Endothelial cell of umbilical vein (primary cell): Measurements from ENCODE around the gene CNP. TPM values are rescaled to one million over a fixed set of nuclear protein-coding genes. Genes with fewer than 3 reads are reported as not detected.

Experiments used
- BruUV-seq: library from RNA; stranded (reverse); fragments of 400-500 nt; replicated peaks from 2 replicates; lab custom pipeline; 2021; lab: Mats Ljungman, UMichigan
- CTCF ChIA-PET: fragments of 300-600, 350-600 bp; sonication (Branson Sonifier 250); formaldehyde crosslinking; loops from one replicate; lab custom pipeline; 2021; ENCODE audit warnings: antibody characterized with exemption, inconsistent platforms; lab: Charles Lee
- POLR2A ChIA-PET: fragments of 300-600, 350-600 bp; sonication (Branson Sonifier 250); formaldehyde crosslinking; loops from one replicate; lab custom pipeline; 2021; ENCODE audit warnings: antibody characterized with exemption, inconsistent platforms; lab: Charles Lee
- DNase-seq: peaks from one replicate; pipeline ENCODE4 v3.0.0-alpha.2; 2011; ENCODE audit warnings: low read depth, low spot score
- FAIRE-seq: peaks from 2 replicates; lab custom pipeline; 2011; peaks lifted over from hg19 to GRCh38; lab: Jason Lieb, UNC
- H2AFZ ChIP-seq: 2 replicates; pipeline ENCODE4 v1.6.0; 2012; ENCODE audit warnings: low read depth, low read length, control low read depth, inconsistent platforms
- H3K27ac ChIP-seq: 2 replicates; pipeline ENCODE4 v1.5.1; 2011; ENCODE audit warnings: low read depth, mild to moderate bottlenecking, control low read depth, low read length, moderate library complexity; ENCODE audit not compliant: insufficient read depth
- H3K27me3 ChIP-seq, 2 experiments: 2 replicates each; pipeline versions ENCODE4 v1.6.0 to v1.6.1; 2011; ENCODE audit warnings: low read length in 2 of 2, mixed read lengths in 1 of 2; ENCODE audit not compliant: control insufficient read depth in 2 of 2, insufficient read depth in 2 of 2
- H3K36me3 ChIP-seq, 2 experiments: 2 replicates in 1 of 2; 3 replicates in 1 of 2; pipeline ENCODE4 v1.5.1; 2011; ENCODE audit warnings: low read length in 2 of 2, mild to moderate bottlenecking in 1 of 2, moderate library complexity in 1 of 2; ENCODE audit not compliant: control insufficient read depth in 2 of 2, insufficient read depth in 2 of 2; ENCODE audit errors: extremely low read depth in 1 of 2
- H3K4me1 ChIP-seq: 3 replicates; pipeline ENCODE4 v1.5.1; 2011; ENCODE audit warnings: mild to moderate bottlenecking, low read length; ENCODE audit not compliant: control insufficient read depth, insufficient read depth; ENCODE audit errors: extremely low read depth
- H3K4me2 ChIP-seq: 2 replicates; pipeline ENCODE4 v1.6.1; 2011; ENCODE audit warnings: low read length, control low read depth, mixed read lengths; ENCODE audit not compliant: insufficient read depth
- H3K4me3 ChIP-seq, 3 experiments: fragments of 200-600 bp in 1 of 3; sonication (generic), shearing (Covaris generic) in 1 of 3; replicated peaks in 1 of 3; 2 replicates each; pipeline ENCODE4 v1.5.1; 2011 to 2016; ENCODE audit warnings: control low read depth in 3 of 3, low read length in 3 of 3, mild to moderate bottlenecking in 2 of 3, inconsistent platforms in 1 of 3, low read depth in 1 of 3, moderate library complexity in 1 of 3; ENCODE audit not compliant: insufficient read depth in 1 of 3
- H3K79me2 ChIP-seq: 2 replicates; pipeline ENCODE4 v1.6.0; 2012; ENCODE audit warnings: low read length, inconsistent platforms; ENCODE audit not compliant: control insufficient read depth, insufficient read depth
- H3K9ac ChIP-seq: replicated peaks from 2 replicates; pipeline ENCODE3; 2011; ENCODE audit warnings: low read length, control low read depth; ENCODE audit not compliant: insufficient read depth; ENCODE audit errors: extremely low read depth
- H3K9me1 ChIP-seq: replicated peaks from 3 replicates; pipeline ENCODE4 v1.6.0; 2011; ENCODE audit warnings: mild to moderate bottlenecking, low read length; ENCODE audit not compliant: control insufficient read depth, insufficient read depth; ENCODE audit errors: extremely low read depth
- H3K9me3 ChIP-seq: replicated peaks from 2 replicates; pipeline ENCODE4 v1.5.1; 2012; ENCODE audit warnings: low read length, inconsistent platforms; ENCODE audit not compliant: control insufficient read depth, insufficient read depth
- H4K20me1 ChIP-seq: replicated peaks from 2 replicates; pipeline ENCODE3; 2011; ENCODE audit warnings: mild to moderate bottlenecking, low read length; ENCODE audit not compliant: control insufficient read depth, insufficient read depth; ENCODE audit errors: extremely low read depth
- EZH2 ChIP-seq: IDR thresholded peaks from 2 replicates; pipeline ENCODE4 v1.6.1; 2012; ENCODE audit warnings: borderline replicate concordance, low read depth, mild to moderate bottlenecking, moderate library complexity, low read length, inconsistent platforms; ENCODE audit not compliant: severe bottlenecking
- FOS ChIP-seq: IDR thresholded peaks from 2 replicates; pipeline ENCODE4 v1.6.1; 2011; ENCODE audit warnings: mild to moderate bottlenecking, low read length, moderate library complexity, borderline replicate concordance; ENCODE audit not compliant: insufficient read depth
- GATA2 ChIP-seq: IDR thresholded peaks from 2 replicates; pipeline ENCODE4 v1.7.0; 2011; ENCODE audit warnings: low read depth, mild to moderate bottlenecking, moderate library complexity, mixed read lengths, low read length; ENCODE audit not compliant: insufficient read length, insufficient read depth
- JUN ChIP-seq: IDR thresholded peaks from 2 replicates; pipeline ENCODE4 v1.6.1; 2011; ENCODE audit warnings: borderline replicate concordance, low read depth; ENCODE audit not compliant: insufficient read length, insufficient read depth
- MYC ChIP-seq: IDR thresholded peaks from one replicate; pipeline ENCODE4 v1.6.1; 2011; ENCODE audit warnings: mild to moderate bottlenecking, low read depth, low read length
- POLR2A ChIP-seq: IDR thresholded peaks from 2 replicates; pipeline ENCODE4 v1.6.1; 2012; ENCODE audit warnings: low read depth, mild to moderate bottlenecking, control low read depth, low read length
- POLR2AphosphoS5 ChIP-seq: IDR thresholded peaks from 2 replicates; pipeline ENCODE4 v1.6.1; 2012; ENCODE audit warnings: low read depth, mild to moderate bottlenecking, control low read depth, low read length, moderate library complexity; ENCODE audit not compliant: insufficient read depth
- dilution Hi-C: fragments of 300-500 bp; cut with MboI; formaldehyde crosslinking; loops from one replicate; pipeline ENCODE4 v1.15.0; 2019; ENCODE audit warnings: low sequenced_read_pairs; ENCODE audit not compliant: extremely low pct_ligation_motif_present
- intact Hi-C: fragments of 100-400 bp; cut with micrococcal nuclease; formaldehyde crosslinking; loops from one replicate; pipeline ENCODE4 v1.10.0; 2022
- polyA plus RNA-seq, 4 experiments: library from polyadenylated mRNA; depleted of rRNA in 3 of 4; stranded (reverse) in 3 of 4; unstranded in 1 of 4; fragments of >200 nt; gene quantifications; 2 replicates each; pipeline versions ENCODE4 v1.2.1 to v1.2.3, GENCODE V29; 2011 to 2012; ENCODE audit warnings: missing spikeins in 1 of 4
- total RNA-seq: library from RNA; stranded (reverse); gene quantifications from 2 replicates; pipeline ENCODE4 v1.2.3, GENCODE V29; 2021
- TF ChIP-seq, protein P1 (sequence below), 2 donors: IDR thresholded peaks; 1 replicate in 1 of 2; 2 replicates in 1 of 2; pipeline ENCODE4 v1.5.1; 2011; ENCODE audit warnings: low read length in 2 of 2, mild to moderate bottlenecking in 2 of 2, moderate library complexity in 2 of 2, control low read depth in 1 of 2, inconsistent platforms in 1 of 2, low read depth in 1 of 2; ENCODE audit not compliant: insufficient read depth in 1 of 2; ENCODE audit errors: extremely low read depth in 1 of 2
- TF ChIP-seq, protein P2 (sequence below): IDR thresholded peaks from 2 replicates; pipeline ENCODE4 v1.6.1; 2011; ENCODE audit not compliant: insufficient read depth, insufficient read length

Gene CNP
- total and polyA plus RNA-seq, 2 donors (not counting 3 experiments of a cell fraction or from before 2014, with no cell fraction given), result 49.4 to 84.9 TPM

DNA sequence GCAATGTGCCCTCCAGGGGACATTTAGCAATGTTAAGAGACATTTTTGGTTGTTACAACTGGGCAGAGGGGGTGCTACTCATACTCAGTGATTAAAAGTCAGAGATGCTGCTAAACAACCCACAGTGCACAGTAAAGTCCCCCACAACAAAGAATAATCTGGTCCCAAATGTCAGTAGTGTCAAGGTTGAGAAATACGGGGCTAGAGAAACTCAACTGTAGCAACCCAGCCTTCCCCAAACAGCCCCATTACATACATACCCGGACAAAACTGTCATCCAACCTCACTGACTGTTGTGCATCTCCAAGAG is 30.2 kb downstream of the CNP start:
- Histone ChIP-seq H4K20me1 (no peaks in the 10 kb centered on the region), H3K9ac (no peak overlapping the region), H3K9me3 (no peaks in the 10 kb centered on the region), H2AFZ (no peak overlapping the region), H3K36me3 (peaks cover 26 to 52% of the 10 kb centered on the region in 2 experiments), H3K27ac (no peak overlapping the region), H3K4me2 (no peak overlapping the region), H3K27me3 (no peaks in the 10 kb centered on the region), H3K9me1 (no peaks in the 10 kb centered on the region), H3K79me2 (peaks cover 14% of the 10 kb centered on the region), H3K4me1 (no peaks in the 10 kb centered on the region), H3K4me3 (no peak overlapping the region)
- dilution Hi-C loops, result no loop called here
- ChIA-PET POLR2A (no interaction called here), CTCF (interaction anchor here (1.2 to 1.6 kb wide), 2 partner anchors 21 to 22 kb away, joined by 3 to 4 read pairs; no protein-coding TSS in a partner anchor)
- intact Hi-C loops, result no loop called here
- DNase-seq, result no peak
- TF ChIP-seq EZH2 (no peak), POLR2AphosphoS5 (no peak), MYC (no peak), FOS (no peak), POLR2A (no peak), GATA2 (no peak), JUN (no peak)
- TF ChIP-seq, protein P1, sequence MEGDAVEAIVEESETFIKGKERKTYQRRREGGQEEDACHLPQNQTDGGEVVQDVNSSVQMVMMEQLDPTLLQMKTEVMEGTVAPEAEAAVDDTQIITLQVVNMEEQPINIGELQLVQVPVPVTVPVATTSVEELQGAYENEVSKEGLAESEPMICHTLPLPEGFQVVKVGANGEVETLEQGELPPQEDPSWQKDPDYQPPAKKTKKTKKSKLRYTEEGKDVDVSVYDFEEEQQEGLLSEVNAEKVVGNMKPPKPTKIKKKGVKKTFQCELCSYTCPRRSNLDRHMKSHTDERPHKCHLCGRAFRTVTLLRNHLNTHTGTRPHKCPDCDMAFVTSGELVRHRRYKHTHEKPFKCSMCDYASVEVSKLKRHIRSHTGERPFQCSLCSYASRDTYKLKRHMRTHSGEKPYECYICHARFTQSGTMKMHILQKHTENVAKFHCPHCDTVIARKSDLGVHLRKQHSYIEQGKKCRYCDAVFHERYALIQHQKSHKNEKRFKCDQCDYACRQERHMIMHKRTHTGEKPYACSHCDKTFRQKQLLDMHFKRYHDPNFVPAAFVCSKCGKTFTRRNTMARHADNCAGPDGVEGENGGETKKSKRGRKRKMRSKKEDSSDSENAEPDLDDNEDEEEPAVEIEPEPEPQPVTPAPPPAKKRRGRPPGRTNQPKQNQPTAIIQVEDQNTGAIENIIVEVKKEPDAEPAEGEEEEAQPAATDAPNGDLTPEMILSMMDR (IDR thresholded peaks at IDR 0.05; ENCODE audit: extremely low read depth in 1 of 2, insufficient read depth in 1 of 2, low read depth in 1 of 2, low read length in 2 of 2), result no peak
- TF ChIP-seq, protein P2, sequence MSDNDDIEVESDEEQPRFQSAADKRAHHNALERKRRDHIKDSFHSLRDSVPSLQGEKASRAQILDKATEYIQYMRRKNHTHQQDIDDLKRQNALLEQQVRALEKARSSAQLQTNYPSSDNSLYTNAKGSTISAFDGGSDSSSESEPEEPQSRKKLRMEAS, result no peak
- FAIRE-seq, result no peak
- no TSS peak for BruUV-seq
